ENCODE measurements around the gene CDH4.

CDH4 gene

DNA sequence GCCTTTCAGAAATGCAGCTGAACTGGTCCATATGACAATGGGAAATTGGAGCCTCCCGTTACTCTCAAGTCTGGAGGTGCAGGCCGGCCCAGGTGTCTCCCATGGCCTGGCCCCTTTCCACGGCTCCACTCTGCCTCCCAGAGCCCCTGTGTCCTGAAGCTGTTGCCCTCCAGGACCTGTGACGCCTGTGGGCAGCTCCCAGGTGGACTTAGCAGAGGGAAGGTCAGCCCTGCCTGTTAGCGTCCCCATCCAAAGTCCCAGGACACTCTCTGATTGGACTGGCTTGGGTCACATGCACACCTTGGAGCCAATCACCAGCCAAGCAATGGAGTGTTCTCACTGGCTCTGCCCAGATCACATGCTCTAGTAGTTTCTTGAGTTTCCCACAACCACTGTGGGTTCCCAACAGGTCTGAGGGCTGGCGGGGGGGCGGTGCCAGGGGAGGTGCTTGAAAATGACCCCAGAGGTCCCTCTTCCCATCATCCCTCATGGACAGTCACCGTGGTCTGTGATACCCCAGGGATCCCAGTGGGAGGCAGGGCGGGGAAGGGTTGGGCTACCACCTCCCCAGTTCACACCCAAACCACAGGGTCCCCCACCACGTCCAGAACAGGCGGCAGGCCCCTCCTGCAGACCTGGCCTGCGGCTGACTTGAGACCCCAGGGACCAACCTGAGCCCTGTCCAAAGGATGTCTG lies 678.1 kb downstream of the CDH4 start:
- Histone ChIP-seq H3K27ac (replicated peaks) (no peak overlapping the region), H3K4me3 (replicated peaks; ENCODE audit: insufficient read depth, low read length) (no peak overlapping the region), H3K27me3 (ENCODE audit: insufficient read depth, poor library complexity, severe bottlenecking) (no peaks in the 10 kb centered on the region)
- no peak for TF ChIP-seq SPI1 (IDR thresholded peaks at IDR 0.05; ENCODE audit: borderline replicate concordance, low read depth)
- TF ChIP-seq, protein P1, sequence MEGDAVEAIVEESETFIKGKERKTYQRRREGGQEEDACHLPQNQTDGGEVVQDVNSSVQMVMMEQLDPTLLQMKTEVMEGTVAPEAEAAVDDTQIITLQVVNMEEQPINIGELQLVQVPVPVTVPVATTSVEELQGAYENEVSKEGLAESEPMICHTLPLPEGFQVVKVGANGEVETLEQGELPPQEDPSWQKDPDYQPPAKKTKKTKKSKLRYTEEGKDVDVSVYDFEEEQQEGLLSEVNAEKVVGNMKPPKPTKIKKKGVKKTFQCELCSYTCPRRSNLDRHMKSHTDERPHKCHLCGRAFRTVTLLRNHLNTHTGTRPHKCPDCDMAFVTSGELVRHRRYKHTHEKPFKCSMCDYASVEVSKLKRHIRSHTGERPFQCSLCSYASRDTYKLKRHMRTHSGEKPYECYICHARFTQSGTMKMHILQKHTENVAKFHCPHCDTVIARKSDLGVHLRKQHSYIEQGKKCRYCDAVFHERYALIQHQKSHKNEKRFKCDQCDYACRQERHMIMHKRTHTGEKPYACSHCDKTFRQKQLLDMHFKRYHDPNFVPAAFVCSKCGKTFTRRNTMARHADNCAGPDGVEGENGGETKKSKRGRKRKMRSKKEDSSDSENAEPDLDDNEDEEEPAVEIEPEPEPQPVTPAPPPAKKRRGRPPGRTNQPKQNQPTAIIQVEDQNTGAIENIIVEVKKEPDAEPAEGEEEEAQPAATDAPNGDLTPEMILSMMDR (IDR thresholded peaks at IDR 0.05; ENCODE audit: insufficient read depth, low read length), result no peak
- DNase-seq (ENCODE audit: low read depth in 1 of 2, low spot score in 1 of 2), result no peak

- Histone ChIP-seq H3K27ac (replicated peaks) (no peak overlapping the region), H3K27me3 (ENCODE audit: insufficient read depth, poor library complexity, severe bottlenecking) (no peaks in the 10 kb centered on the region)
- DNase-seq (ENCODE audit: low read depth in 1 of 2, low spot score in 1 of 2), result no peak
These were observed 678.9 kb downstream of the CDH4 start for GRCh38 chr20:61930776-61931475.

GRCh38 chr20:61931476-61932198 lies 679.6 kb downstream of the CDH4 start:
- H3K27ac ChIP-seq (replicated peaks), result no peak overlapping the region
- H3K4me3 ChIP-seq (replicated peaks; ENCODE audit: insufficient read depth, low read length), result no peak overlapping the region
- TF ChIP-seq SPI1 (IDR thresholded peaks at IDR 0.05; ENCODE audit: borderline replicate concordance, low read depth), result no peak
- TF ChIP-seq POLR2AphosphoS5 (IDR thresholded peaks at IDR 0.05; ENCODE audit: low read depth), result no peak
- TF ChIP-seq, protein P1 (IDR thresholded peaks at IDR 0.05; ENCODE audit: insufficient read depth, low read length), result no peak
- TF ChIP-seq REST (IDR thresholded peaks at IDR 0.05; ENCODE audit: insufficient replicate concordance, low read depth), result no peak
- TF ChIP-seq GABPA (IDR thresholded peaks at IDR 0.05; ENCODE audit: low read depth), result no peak
- no peak for DNase-seq (ENCODE audit: low read depth in 1 of 2, low spot score in 1 of 2)
- H3K27me3 ChIP-seq (ENCODE audit: insufficient read depth, poor library complexity, severe bottlenecking), result no peaks in the 10 kb centered on the region

More at GRCh38 chr20:61930776-61931475, 678.9 kb downstream of the CDH4 start:
- H3K4me3 ChIP-seq (replicated peaks; ENCODE audit: insufficient read depth, low read length), result no peak overlapping the region
- TF ChIP-seq, protein P1 (IDR thresholded peaks at IDR 0.05; ENCODE audit: insufficient read depth, low read length), result no peak
- TF ChIP-seq POLR2AphosphoS5 (IDR thresholded peaks at IDR 0.05; ENCODE audit: low read depth) (no peak), GABPA (IDR thresholded peaks at IDR 0.05; ENCODE audit: low read depth) (no peak)

DNA sequence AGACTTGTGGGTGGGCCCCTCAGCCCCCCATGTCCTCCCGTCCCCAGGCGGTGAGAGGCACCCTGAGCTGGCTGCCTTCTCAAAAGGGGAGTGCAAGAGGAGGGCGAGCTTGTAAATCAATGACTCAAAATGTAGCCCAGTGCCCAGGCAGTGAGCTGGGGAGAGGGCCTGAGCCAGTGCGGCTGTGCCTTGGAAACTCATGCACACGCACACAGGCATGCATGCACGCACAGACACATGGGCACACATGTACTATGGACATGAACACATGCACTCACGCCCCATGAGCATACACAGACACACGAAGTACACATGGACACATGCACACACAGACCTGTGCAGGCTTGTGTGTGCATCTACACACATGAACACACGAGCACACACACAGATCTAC lies 680.1 kb downstream of the CDH4 start:
- TF ChIP-seq REST (IDR thresholded peaks at IDR 0.05; ENCODE audit: insufficient replicate concordance, low read depth), result no peak
- TF ChIP-seq POLR2AphosphoS5 (IDR thresholded peaks at IDR 0.05; ENCODE audit: low read depth), result no peak
- TF ChIP-seq SPI1 (IDR thresholded peaks at IDR 0.05; ENCODE audit: borderline replicate concordance, low read depth), result no peak
- TF ChIP-seq GABPA (IDR thresholded peaks at IDR 0.05; ENCODE audit: low read depth), result no peak
- TF ChIP-seq, protein P1 (IDR thresholded peaks at IDR 0.05; ENCODE audit: insufficient read depth, low read length), result no peak
- Histone ChIP-seq H3K27me3 (ENCODE audit: insufficient read depth, poor library complexity, severe bottlenecking) (no peaks in the 10 kb centered on the region), H3K27ac (replicated peaks) (no peak overlapping the region), H3K4me3 (replicated peaks; ENCODE audit: insufficient read depth, low read length) (no peak overlapping the region)
- no peak for DNase-seq (ENCODE audit: low read depth in 1 of 2, low spot score in 1 of 2)
